Measurements from ENCODE around the gene RBM10. TPM values are rescaled to one million over a fixed set of nuclear protein-coding genes. Genes with fewer than 3 reads are reported as not detected.
"Not testable (repeated sequence)": the region's sequence is repeated elsewhere in the genome, so short reads cannot be mapped to it uniquely, and the experiment has no call there.

The RBM10 gene
- total RNA-seq, result 21.4 TPM

DNA sequence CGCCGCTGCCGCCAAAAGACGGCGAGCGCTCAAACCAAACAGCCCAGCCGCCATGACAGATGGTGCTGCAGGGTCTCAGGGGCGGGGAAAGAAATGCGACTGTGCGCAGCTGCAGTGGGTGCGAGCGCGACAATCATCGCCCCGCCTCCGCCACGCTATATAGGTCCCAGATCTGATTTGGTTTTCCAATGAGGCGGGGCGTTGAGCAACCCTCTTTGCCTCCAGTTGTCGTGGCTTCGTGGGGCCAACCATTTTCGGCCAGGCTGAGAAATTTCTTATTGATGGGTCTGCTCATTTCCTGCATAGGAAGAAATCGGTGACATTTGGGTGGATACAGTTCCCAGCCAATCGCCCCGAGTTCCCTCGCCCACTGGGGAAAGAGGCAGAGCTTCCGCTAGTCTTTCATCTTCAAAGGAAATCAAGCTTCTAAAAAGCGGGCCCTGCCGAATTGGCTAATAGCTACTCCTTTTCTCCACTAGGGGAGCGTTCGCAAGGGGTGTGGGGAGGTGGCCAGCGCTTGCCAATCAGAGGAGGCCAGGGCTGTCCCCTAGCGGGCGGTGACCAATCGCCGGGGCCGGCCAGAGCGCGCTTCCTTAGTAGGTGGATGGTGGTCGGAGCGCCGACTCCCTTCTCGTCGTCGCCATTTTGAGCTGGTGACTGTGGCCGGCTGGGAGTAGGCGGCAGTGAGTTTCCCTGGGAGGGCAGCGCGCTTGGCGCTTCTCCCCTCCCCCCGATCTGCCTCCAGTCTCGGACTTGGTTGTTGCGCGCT is at the start of gene RBM10, which contains the start of gene NDUFB11:
TSS of gene RBM10 (plus strand) at position 596 of the 769 bp plus-strand sequence. CDS start 2,261 bp downstream, outside the sequence.
TSS of gene NDUFB11 (minus strand) at position 77 of the 769 bp plus-strand sequence. CDS start at position 54, 23 bp downstream.
- peak; percentile 90 for DNase-seq

DNA sequence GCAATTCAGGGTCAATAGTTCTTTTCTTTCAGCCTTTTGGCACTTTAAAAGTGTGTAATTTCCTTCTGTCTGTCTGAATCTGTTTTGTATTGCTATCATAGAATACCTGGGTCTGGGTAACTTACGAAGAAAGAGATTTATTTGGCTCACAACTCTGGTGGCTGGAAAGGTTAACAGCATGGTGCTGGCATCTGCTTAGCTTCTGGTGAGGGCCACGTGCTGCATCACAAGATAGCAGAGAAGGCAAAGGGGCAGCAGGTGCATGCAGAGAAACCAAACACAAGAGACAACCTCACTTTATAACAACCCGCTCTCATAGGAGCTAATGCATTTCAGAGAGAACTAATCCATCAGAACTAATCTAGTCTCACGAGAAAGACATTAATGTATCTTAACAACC is 48.0 kb upstream of the RBM10 start:
- DNase-seq, result no peak

GRCh38 chrX:47098338-47099094 is 46.5 kb upstream of the RBM10 start:
- DNase-seq, result no peak

DNA sequence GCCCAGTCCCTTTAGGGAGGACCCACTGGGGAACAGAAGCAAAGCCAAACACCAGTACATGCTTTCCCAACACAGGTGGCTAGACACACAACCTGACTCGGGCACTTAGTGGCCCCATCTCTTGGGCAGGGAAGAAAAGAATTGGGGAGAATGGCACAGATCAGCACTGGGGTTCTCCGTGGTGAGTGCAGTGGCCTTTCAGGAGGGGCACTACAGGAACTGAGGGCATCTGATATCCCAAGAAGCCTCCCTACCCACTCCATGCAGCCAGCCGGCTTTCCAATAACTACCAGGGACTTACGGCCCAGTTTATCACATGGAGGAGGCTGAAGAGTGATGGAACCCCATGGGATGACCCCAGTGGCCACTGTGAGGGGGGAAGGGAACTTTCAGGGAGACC is 43.8 kb upstream of the RBM10 start:
- DNase-seq, result no peak

- not testable (repeated sequence) for DNase-seq
These were observed 33.9 kb upstream of the RBM10 start for GRCh38 chrX:47110936-47111615.

- DNase-seq, result no peak
These were observed 32.6 kb upstream of the RBM10 start for GRCh38 chrX:47112316-47112954.

DNA sequence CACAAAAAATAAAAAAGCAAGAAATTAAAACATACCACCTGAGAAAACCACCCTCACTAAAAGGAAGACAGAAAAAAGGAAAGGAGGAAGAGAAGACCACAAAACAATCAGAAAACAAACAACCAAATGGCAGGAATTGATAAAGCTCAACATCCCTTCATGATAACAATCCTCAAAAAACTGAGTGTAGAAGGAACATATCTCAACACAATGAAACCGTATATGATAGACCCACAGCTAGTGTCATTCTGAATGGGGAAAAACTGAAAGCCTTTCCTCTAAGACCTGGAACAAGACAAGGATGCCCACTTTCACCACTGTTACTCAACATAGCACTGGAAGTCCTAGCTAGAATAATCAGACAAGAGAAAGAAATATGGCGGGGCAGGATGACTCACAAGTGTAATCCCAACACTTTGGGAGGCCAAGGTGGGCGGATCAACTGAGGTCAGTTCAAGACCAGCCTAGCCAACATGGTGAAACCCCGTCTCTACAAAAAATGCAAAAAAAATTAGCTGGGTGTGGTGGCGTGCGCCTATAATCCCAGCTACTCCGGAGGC is 28.4 kb upstream of the RBM10 start:
- not testable (repeated sequence) for DNase-seq

GRCh38 chrX:47124466-47124865 is 20.6 kb upstream of the RBM10 start:
- not testable (repeated sequence) for DNase-seq

- DNase-seq, result peak; percentile 94
These were observed 15.7 kb upstream of the RBM10 start for GRCh38 chrX:47129157-47129898.

- no peak for DNase-seq
These were observed 15.1 kb upstream of the RBM10 start for GRCh38 chrX:47129899-47130358.

- no peak for DNase-seq
These were observed 11.5 kb upstream of the RBM10 start for GRCh38 chrX:47133493-47133892.

DNA sequence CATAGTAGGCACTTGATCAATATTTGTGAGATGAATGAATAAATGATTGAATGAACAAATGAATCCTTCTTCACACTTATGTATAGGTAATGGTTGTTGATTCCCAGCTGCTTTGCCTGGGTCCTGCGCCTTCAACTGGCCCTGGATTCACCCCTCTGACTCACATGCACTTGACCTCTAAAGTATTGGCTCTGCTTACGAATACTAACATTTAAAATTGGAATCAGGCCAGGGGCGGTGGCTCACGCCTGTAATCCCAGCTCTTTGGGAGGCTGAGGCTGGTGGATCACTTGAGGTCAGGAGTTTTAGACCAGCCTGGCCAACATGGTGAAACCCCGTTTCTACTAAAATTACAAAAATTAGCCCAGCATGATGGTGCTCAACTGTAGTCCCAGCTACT is 9.4 kb upstream of the RBM10 start:
- not testable (repeated sequence) for DNase-seq

DNA sequence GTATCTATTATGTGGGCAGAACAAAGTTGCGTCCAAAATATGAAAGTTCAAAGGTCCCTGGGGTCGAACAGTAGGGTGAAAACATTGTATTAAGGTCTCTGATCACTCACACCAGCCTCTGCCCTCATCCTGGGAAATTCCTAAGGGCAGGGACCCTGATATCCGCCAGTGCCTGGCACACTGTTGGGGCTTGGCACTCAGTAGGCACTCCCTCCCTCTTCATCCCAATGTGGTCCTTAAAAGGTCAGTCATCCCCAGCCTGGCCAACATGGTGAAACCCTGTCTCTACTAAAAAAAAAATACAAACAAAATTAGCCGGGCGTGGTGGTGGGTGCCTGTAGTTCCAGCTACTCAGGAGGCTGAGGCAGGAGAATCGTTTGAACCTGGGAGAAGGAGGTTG is 6.8 kb upstream of the RBM10 start:
- DNase-seq, result no peak

GRCh38 chrX:47143894-47144625 is 961 bp upstream of the RBM10 start:
- peak; percentile 23 for DNase-seq

GRCh38 chrX:47145395-47146120 is 537 bp downstream of the RBM10 start:
- DNase-seq, result peak; percentile 11

DNA sequence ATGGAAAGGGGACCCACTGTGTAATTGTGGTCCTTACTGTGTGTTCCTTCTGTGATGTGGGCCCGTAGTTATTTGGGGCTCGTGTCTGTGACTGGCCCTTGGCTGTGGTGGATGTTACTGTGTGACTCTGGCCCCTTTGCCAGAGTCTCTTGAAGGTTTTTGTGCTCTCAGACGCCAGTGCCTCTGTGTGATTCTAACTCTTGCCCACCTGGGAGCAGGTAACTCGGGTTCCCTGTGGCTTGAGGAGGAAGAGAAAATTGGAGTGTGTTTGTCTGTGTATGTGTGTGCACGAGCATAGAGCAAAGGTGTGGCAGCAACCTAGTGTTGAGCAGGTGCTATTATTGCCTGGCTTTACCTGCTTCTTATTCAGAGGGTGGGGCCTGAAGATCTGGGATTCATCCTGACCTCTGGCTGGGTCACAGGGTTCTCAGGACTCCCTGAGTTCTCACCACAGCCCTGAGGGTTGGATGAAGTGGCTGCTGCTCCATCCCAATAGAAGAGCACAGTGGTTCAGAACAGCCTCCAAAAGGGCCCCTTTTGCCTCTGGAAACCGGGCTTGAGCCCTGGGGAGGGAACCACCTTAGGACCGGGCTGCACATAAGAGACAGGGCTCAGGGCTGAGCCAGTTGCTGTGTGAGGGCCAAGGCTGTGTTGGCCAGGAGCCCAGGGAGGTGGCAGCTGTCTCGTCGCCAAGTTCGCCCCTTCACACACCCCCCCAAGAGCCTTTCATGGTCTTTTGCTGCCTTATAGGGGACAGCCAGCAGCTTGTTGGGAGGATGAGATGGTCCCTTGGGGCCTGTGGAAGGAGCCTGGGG is 1.3 kb downstream of the RBM10 start:
- no peak for DNase-seq

DNA sequence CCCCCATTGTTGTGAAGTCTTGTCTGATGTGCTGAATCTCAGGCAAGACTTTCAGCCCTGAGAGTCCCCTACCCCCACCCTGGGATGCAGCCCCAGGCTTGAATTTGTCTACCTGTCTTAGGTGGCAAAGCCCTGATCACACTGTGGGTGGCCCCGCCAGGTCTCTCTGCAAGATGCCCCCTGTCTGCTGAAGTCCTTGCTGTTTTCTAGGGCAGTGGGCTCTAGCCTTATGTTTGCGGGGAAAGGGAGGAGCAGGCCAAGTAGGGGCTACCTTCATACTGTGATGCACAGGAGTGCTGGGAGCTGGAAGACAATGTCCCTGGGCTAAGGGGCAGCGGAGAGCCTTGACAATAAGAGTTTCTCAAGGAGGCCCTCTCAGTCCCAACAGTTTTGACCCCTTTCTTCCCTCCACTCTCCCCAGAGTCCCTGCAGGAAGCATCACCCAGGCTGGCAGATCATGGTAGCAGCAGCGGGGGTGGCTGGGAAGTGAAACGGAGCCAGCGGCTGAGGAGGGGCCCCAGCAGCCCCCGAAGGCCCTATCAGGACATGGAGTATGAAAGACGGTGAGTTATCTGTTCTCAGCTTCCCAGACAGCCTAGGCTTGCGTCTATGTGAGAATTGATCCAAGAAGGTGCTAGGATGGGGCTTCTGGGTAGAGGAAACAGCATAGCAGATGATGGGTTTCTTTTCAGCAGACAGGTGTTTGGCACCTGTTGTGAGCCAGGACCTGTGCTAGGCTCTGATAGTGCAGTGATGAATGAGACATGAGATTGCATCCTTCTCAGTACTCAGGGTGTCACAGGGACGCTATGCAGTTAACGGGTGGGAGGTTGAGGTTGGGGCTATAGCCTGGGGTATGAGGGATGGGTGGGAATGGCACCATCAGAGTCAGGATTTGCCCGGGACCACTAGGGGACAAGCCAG is 2.2 kb downstream of the RBM10 start:
- DNase-seq, result no peak

GRCh38 chrX:47148946-47149345 is 3.9 kb downstream of the RBM10 start:
- DNase-seq, result no peak

Measured in skin of body (tissue), 2 donors.